Mesenteric fat pad (tissue), 1 donor: ENCODE measurements around the gene OTOG. TPM values are rescaled to one million over a fixed set of nuclear protein-coding genes. Genes with fewer than 3 reads are reported as not detected.

Source experiments
- DNase-seq: peaks from one replicate; pipeline ENCODE4 v3.0.0-alpha.2; 2020; ENCODE audit warnings: low spot score
- total RNA-seq: library from RNA; stranded (reverse); fragmentation: NEBNext Ultra II Directional; extraction: Animal tissue kit (Norgen Biotek cat#: 25700); gene quantifications from one replicate; pipeline ENCODE4 v1.2.1, GENCODE V29; 2021
- donor health status: DM: yes; HTN: yes; CAD: no.

OTOG gene
- total RNA-seq, 1 donor from 2014 or later = not detected

DNA sequence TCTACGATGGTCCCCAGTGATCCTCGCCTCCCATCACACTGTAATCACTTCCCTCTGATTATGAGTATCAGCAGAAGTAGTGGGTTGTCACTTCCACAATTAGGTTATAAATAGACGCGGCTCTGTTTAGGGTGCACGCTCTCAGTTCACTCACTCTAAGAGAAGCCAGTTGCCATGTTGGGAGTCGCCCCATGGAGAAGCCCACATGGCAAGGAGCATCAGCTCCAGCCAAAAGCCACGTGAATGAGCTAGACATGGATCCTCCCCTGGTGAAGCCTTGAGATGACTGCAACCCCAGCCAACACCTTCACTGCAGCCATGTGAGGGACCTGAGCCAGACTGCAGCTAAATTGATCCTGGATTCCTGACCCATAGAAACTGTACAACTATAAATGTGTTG lies 145.9 kb downstream of the OTOG start:
- DNase-seq = no peak

DNA sequence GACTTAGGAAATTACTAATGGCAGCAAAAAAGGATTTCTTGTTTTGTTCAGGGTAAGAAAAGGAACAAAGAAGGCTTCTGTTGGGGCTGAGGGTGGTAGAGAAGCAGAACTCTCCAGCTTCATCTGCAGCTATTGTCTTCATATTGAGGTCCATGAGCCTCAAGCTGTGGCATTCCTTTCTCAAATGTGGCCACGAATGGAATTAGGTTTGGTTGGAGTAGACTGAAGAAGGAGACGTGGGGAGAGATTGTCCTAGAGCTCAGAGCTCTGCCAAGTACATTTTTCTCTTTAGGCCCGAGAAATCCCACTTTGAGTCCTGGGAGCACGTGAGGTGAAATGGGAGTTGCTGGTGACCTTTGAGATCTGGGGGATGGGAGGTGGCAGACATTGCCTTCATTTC lies 146.5 kb downstream of the OTOG start:
- no peak for DNase-seq

DNA sequence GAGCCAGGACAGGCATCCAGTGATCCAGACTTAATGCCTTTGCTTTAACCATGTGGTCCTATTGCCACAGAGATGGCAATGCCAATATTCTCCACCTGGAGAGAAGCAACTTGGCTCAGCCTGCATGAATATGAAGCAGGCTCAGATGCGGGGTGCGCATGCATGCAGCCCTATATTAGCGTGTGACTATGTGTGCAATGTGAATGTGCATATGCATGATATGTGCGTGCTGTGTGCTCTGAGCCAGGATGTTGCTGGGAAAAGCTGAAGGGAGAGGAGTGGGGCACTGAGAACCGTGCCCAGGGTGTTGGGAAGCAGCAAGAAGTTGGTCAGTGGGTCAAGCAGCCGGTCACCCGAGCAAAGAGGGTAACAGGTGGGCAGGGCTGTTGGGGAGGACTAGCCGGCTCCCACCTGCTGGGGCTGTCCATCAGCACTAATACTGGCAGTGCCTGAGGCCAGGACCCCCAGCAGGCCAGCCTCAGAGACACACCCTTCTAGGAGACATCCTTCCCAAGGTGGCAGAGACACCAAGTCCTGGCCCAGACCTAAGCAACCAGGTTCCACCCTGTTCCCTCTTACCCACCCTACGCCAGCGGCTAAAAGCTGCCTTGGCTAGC lies 147.5 kb downstream of the OTOG start:
- no peak for DNase-seq

DNA sequence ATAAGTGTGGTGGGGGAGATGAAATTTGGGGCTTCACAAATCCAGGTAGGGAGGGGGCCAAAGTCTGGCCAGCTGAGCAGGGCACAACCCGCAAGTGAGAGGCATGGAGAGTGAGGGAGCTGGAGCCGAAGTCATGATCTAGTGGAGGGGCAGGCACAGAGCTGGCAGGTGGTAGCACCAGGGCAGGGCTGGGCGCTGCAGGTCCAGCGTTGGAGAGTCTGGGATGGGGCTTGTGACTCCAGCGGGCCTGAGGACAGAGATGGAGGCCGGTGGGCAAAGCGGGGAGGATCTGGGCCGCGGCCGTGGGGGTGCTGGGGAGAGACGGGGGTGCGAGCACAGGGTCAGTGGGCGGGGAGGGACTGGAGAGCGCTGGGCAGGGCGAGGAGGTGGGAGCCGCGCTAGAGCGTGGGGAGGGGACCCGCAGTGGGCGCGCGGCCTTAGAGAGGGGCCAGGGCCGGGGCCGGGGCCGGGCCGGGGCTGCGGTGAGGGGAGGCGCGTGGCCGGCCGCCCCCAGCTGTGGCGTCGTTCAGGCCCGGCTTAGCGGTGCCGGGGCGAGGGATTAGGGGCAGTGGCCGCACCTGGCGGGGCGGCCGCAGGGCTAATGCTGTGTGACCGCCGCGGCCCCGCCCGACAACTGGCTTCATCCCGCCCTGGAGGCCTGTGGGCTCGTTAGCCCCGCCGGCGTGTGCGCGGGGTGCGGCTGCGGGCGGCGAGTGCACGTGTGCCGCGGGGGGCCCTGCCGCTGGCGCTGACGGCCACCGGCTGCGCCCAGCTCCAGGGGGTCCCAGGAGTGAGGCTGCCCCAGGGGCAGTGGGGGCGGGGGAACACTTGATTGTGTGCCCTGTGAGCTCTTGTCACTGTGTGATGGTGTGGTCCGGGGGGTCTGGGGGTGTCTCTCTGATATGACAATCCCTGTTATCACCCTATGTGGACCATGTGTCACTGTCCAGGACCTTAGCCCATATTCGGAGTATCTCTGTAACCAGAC lies 148.7 kb downstream of the OTOG start:
- no peak for DNase-seq

DNA sequence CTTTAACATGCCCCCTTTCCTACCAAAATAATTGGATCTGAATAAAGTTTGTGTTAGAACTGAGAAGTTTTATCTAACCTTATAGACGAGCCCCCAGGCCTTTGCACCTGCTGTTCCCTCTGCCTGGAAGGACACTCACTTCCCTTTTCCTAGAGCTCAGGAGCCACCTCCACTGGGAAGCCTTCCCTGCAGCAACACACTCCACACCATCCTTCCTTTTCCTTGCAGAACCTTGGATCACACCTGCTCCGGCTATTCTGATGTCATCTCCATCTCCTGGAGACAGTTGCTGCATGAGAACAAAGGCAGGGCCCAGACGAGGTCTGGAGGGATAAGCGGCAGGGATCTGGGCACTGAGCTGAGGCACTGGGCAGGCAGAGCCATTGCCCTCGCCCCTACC lies 149.7 kb downstream of the OTOG start:
- no peak for DNase-seq

Other genes starting within 250 kb of the OTOG start
- gene NCR3LG1, start 195.5 kb upstream of the OTOG start, total RNA-seq = 4.1 TPM
- gene KCNJ11, start 158.6 kb upstream of the OTOG start, total RNA-seq = 3.5 TPM
- 0.58 TPM for gene ABCC8, start 70.4 kb upstream of the OTOG start, total RNA-seq
- 0.19 TPM for gene USH1C, start 2.8 kb upstream of the OTOG start, total RNA-seq
- gene MYOD1, start 172.3 kb downstream of the OTOG start, total RNA-seq = not detected
- gene KCNC1, start 187.5 kb downstream of the OTOG start, total RNA-seq = not detected